ENCODE results near the gene PDE6A.

GRCh38 chr5:149865746-149866145, 78.8 kb downstream of the PDE6A start:
- TF ChIP-seq CTCF (IDR thresholded peaks at IDR 0.05): no peak
- TF ChIP-seq EP300 (IDR thresholded peaks at IDR 0.05): no peak
- TF ChIP-seq POLR2A (IDR thresholded peaks at IDR 0.05): no peak

Data from tibial nerve (tissue), 4 donors.